GM11168 (cell line): ENCODE results near the gene ZNF385B.

Experiments
- in situ Hi-C: fragments of 300-500 bp; cut with MboI; formaldehyde crosslinking; loops from one replicate; pipeline ENCODE4 v1.12.0; 2022; ENCODE audit warnings: low sequenced_read_pairs; ENCODE audit not compliant: unreplicated experiment

Gene ZNF385B

DNA sequence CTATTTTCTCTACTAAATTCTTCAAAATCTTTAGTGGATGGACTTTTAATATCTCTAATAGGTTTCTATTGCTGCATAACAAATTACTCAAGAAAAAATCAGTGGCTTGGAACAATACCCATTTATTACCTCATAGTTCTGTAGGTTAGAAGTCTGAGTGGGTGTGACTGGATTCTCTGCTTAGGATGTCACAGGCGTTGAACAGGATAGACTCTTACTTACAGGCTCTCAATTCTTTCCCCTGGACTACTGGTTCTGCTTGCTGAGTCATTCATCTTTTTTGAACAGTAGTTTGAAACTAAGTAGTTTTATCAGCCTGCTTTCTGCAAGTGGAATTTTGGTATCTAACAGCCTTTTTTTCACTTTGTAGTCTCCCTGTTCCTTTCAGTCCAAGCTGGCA is 265.4 kb downstream of the ZNF385B start:
- in situ Hi-C loops: no loop called here

DNA sequence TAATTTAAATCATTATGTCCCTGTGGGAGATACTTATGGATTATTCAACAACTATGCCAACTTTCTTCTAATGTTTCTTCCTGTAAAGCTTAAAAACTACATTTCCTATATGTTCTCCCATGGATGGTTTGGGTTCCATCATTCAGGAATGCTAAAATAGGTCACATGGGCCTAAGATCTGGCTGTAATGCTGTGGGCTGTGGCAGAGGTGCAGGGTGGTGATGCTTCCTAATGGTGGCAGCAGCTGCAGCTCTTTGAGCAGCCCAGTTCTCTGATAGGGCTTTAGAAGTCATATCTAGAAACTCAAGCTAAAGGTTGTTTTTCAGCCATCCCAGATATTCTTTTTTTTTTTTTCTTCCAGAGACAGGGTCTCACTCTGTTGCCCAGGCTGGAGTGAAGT is 266.1 kb downstream of the ZNF385B start:
- in situ Hi-C loops: no loop called here

DNA sequence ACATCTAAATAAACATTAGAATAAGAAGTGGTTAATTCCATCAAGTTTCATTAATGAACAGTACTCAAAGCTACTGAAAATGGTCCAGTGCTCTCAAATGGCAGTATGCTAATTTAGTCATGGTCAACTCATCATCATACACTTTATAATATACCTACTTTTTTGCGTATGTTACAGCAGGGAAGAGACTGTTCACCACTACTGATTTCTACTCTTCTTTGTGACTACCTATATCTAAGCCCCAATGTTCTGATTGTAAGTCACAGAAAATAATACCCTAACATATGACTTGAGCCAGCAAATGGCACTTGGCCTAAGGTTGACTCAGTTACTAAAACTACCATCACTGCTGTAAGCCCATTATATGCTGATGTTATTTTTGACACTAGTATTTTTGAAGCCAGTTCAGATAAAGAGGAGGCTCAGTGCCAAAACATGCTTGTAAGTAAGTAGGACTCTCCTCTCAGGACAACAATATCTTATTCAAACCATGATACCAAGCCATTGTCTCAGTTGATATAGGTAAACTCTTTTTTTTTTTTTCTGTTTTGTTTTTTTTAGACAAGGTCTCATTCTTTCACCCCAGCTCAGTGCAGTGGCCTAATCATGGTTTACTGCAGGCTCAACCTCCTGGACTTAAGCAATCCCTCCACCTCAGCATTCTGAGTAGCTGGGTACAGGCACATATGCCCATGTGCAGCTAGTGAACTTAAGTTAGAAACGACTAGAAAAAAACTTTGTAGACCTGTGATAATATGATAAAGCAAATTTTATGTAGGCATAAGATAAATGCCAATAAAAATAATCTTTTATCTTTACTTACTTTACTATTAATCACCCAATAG is 266.9 kb downstream of the ZNF385B start:
- in situ Hi-C loops: no loop called here

DNA sequence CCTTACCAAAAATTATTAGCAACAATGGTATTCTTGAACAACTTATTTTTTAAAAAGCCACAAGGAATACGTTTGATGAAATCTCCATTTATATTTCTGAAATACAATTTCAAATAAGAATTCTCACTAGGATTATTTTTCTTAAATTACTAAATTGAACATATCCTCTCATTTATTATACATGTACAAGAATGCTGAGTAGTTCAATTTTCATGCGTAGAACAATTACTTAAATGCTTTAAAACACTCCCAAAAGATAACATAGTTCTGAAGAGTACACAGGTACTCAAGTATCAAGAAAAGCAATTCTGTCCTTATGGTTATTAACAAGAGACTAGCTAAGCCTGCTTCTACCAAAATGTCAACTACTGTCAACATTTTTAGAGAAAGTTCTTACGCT is 268.1 kb downstream of the ZNF385B start:
- in situ Hi-C loops: no loop called here

DNA sequence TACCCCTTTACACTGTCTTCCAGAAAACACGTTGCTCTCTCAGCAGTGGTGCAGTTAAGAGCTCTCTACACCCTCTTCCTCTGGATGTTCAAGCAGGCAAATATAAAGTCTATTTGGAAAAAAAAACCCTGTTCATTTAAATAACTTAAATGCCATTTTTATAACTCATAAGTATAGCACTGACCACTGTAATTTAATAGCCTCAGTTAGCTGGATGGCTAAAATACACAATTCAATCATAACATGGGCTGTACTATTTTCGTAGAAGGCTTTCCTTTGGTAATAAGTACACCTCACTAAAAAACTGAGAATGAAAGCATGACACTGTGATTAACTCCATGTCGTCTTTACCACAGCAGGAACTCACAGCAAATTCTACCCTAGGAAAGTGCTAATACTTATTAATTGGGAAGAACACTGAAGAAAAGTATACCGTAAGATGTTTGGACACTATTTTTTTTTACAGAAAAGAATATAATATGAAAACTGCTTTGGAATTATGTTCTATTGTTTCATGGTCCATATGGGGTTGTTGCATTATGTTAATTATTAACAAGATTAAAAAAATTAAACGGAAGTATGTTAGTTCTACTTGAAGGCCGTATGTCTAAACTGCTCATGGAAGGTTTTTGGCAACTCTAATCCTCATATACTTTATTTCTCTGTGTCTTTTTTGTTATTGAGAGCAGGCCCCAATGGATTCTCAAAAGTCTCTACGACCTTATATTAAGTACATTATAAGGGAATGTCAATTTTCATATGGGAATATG is 269.1 kb downstream of the ZNF385B start:
- in situ Hi-C loops: no loop called here

DNA sequence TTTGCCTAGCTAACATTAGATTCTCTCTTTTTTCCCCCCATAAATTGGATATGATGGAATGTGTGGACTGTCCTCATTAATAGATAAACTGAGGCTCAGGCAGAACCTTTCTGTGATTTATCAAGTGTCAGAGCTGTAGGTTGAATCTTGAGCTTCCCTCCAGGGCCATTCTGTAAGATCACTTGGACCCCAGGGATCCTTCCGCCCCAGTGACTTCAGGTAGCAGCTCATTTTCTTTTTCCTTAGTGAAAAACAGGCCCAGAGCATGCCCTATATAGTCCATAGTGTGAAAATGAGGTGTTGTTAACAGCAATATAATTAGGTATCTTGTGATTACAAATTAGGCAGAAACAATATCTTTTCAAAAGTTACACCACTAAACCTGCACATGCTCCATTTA is 269.7 kb downstream of the ZNF385B start:
- in situ Hi-C loops: no loop called here

DNA sequence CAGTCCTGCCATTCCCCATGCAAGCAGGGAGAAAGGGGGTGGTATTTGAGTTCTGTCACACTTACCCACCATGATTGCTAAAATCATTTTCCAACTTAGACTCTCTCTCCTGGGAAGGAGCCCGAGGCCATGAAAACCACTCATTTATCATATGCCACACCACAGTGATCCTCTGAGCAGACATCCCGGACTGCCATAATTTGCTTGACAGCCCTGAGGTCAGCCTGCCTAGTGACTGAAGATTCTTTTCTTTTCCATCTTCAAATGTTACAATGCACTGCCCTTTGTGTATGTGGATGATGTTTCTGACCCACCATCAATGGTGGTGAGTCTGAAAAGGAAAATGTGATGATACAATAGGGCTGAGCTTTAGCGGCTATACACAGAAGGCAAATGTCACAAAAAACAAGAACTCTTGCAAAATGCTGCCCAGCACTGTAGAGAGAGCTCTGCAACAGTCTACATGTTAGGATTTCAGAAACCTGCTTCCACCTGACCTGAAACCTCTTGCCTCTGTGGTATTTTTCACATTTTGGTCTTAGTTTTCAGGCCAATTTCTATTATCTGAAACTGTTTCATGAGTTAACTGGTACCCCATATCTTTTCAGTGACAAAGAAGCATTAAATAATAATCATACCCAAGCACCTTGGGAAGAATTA is 272.8 kb downstream of the ZNF385B start:
- in situ Hi-C loops: no loop called here

DNA sequence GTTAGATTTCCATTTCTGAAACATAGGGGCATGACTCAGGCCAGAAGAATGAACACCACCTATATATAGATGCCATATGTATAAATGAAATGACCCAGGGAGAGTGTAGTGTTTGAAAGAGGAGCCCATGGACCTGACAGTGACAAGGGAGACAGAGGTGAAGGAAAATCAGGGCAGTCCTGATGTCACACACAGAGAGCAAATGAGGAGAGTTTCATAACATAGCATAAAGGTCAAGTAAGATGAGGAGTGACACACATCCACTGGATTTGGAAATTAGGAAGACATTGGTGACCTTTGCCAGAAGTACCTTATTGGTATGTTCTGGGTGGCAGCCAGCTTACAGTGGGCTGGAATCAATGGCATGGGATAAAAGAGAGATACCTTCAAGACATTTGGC is 276.7 kb downstream of the ZNF385B start:
- in situ Hi-C loops: no loop called here

DNA sequence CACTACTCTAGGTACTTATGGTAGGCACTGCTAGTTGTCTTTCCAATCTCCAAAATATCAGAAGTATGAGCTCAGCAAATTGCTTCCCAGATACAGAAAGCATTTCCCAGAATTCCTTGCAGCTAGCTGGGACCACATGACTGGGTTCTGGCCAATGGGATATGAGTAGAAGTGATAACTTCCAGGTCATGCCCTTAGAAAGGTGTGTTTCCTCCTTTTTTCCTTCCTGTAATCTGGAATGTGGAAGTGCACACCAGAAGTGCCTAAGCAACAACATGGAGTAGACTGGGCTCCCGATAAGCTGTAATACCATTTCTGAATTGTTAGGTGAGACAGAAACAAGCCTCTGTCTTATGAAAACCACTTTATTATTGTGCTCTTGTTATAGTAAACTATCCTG is 279.8 kb downstream of the ZNF385B start:
- in situ Hi-C loops: no loop called here

DNA sequence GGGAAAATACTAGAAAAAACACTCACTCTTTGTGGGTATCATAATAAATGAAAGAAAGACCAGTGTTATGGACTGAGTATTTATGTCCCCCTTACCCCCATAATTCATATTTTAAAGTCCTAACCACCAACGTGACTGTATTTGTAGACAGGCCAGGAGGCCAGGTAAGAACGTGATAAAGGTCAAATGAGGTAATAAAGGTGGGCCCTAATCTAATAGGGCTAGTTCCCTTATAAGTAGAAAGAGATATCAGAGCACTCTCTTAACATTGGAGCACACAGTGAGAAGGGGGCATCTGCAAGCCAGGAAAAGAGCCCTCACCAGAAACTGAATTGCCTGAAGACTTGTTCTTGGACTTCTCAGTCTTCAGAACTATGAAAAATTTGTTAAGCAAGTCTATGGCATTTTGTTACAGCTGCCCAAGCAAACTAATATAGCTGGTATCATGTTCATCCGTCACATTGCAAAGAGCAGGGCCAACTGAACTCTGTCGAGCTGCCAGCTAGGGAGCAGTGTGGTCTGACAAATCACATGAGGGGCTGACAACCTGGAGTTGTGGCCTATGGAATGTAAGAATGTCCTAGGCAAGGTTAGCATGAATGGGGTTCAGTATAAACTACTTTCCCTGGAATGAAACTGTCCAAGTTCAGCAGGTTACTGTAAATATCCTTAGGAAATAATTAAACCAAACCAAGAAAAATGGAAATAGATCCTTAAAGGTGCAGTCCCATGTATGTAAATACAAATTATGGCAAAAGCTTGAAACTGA is 280.9 kb downstream of the ZNF385B start:
- in situ Hi-C loops: no loop called here

DNA sequence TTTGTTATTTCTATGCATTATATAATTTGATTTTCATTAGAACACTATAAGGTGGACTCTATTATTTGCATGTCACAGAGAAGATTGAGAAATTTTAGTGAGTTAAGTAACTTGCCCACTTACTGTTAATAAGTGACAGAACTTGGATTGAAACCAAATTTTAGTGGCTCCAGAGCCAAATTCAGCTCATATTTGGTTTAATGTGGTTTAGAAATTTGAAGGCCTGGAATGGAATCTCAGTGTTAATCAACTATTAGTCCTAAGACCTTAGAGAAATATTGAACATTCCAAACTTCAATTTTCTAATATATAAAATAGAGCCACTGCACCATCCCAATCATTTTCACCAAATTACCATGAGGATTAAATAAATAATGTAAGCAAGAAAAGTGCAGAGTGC is 281.6 kb downstream of the ZNF385B start:
- in situ Hi-C loops: no loop called here

DNA sequence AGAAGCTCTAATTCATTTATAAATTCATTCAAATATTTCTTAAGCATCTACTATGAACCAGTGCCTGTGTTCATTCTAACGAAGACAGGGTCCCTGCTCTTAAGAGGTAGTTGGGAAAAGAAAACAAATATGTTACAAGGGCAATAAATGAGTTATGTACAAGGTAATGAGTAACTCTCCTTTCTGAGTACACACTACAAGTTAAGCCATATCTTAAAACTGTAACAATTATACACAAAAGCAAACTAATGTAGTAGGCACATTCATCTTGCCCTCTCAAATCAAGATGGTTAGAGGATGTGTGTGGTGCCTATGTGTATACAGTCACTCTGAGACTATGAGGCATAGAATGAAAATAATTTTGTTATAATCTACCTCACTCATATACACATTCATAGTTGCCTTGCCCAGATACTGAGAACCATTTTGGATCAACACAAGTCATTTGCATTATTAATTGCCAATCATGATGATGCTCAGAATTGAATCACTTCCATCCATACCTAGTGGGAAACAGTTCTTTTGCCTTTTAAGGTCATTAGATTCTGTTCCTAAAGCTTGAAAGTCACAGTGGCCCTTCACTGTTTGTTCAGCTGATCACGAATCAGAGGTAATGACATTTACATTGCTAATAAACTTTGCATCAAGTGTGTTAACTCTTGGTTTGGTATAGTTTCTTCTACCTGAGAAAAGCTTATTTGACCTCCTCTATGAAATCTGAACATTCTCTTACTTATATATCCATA is 283.1 kb downstream of the ZNF385B start:
- in situ Hi-C loops: no loop called here

DNA sequence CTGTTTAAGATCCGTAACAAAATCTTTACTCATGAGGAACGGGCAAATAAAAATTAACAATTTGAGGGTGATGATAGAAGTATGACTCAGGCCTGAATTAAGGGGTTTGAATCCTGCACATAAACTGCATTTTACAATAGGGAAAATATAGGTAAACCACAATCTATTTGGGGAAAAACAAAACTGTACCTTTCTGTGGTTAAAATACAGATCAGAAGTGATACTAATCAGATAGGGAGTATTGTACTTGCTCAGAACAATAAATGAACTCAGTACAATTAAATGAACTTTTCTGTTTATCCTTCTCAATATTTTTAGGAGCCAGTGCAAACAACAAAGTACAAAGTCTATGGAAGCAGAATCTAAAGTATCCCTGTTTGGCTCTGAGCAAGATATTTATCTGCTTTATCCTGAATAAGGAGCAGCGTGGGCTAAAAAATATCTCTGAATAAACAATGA is 287.3 kb downstream of the ZNF385B start:
- in situ Hi-C loops: no loop called here

DNA sequence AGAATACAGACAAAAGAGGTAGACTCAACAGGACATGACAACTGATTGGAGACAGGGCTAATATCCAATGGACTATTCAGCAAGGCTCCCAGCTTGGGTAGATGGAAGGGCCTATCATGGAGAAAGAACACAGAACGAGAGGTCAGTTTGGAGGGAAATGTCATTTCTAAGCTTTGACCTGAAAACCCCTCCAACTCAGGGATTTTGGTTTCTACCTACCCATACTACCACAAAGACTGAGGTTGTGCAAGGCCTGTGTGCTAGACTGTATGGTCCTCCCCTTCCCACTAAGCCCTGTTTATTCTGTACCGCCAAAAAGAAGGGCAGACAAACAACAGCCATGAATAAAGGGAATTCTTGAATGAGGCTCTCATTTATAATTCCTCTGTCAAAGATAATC is 288.9 kb downstream of the ZNF385B start:
- in situ Hi-C loops: no loop called here

DNA sequence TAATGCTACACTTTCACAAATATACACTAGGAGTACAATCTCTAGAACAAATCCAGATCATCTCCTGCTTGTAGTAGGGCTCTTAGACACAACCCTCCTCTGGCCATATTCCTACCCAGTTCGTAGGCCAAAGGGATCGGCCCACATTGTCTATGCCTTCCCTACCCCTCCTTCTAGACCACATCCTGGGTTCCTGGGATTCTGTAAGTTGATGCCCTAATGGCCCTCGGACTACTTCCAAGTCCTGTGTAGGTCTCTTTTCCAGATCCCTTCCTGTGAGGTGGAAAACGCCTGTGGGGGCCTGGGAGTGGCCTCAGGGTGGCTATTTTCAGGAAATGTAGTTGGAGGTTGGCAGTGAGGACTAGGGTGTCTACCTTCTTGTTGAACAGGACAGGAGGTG is 289.7 kb downstream of the ZNF385B start:
- in situ Hi-C loops: no loop called here

DNA sequence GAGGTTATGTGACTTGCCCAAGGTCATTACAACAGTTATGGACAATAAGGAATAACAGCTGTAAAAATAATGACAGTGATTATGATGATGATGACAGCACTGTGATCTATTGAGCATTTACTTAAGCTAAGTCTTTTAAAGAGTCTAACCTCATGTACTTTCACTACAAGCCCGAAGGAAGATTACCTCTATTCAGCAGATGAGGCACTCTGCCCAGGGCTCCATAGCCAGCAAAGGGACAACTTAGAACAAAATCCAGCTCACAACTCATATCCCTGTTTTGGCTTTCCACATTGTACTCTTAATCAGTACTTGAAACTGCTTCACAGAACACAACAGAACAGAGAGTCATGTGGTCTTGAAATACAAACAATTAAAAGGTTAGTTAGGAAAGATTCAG is 290.2 kb downstream of the ZNF385B start:
- in situ Hi-C loops: no loop called here

DNA sequence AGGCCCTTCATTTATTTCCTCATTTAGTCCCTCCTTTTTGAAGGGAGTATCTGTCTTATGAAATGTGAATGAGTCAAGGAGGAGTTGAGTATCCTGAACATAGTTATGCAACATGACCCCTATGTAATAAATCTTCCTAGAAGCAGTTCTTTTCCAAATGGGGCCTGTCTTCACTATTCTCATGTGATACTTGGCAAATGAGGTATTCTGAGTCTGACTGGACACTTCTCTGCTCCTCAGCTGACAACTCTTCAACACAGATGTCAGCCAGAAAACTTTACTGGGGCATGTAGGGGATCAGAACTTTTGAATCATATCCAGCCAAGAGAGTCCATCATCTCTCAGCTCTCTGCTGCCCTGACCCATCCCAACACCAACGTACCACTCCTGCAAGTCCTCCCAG is 291.6 kb downstream of the ZNF385B start:
- in situ Hi-C loops: no loop called here

DNA sequence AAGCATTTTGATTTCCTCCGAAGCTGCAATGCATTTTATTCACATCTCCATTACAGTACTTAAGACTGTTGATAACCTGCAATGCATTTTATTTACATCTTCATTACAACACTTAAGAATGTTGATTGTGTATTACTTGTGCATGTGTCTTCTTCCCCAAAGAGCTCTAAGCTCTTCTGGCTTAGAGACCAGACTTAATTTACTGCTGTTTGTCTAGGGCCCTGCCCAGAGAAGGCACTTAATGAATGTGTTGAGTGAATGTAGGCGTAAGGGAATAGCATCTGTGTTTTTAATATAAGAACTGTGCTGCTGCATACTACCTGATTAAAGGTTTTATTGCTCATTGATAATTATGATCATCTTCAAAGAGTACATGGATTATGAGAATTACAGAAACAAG is 295.6 kb downstream of the ZNF385B start:
- in situ Hi-C loops: no loop called here

DNA sequence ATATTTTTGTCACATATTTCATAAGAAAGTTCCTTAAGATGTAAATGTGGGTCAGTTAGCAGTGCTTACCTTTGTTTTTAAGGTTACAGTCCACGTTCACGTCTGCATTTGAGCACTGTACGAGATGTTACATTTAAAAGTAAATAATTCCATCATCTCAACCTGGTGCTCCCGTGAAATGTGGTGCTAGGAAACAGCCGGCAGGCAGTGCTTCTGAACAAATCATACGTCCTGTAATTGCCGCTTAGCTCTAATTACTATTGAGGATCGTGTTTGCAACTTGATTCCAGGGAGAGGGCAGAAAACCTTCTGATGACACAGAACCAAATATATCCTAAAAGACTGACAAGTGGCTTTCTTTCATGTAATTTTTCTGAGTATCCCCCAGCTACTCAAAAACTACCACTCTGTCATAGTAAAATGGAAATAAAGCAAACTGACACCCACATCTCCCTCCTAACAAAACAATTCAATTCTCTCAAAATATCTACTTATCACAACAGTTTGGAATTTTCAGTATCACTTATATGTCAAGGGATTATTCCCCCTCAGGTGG is 299.0 kb downstream of the ZNF385B start:
- in situ Hi-C loops: no loop called here
